Measurements from ENCODE around the gene ATP13A3. TPM values are rescaled to one million over a fixed set of nuclear protein-coding genes. Genes with fewer than 3 reads are reported as not detected.
A peak's percentile ranks its signal among the peaks of the same experiment; 100 is the strongest.
"Not testable (repeated sequence)": the region's sequence is repeated elsewhere in the genome, so short reads cannot be mapped to it uniquely, and the experiment has no call there.

The ATP13A3 gene
- total RNA-seq, 2 donors from 2014 or later = 95.1 to 110 TPM

DNA sequence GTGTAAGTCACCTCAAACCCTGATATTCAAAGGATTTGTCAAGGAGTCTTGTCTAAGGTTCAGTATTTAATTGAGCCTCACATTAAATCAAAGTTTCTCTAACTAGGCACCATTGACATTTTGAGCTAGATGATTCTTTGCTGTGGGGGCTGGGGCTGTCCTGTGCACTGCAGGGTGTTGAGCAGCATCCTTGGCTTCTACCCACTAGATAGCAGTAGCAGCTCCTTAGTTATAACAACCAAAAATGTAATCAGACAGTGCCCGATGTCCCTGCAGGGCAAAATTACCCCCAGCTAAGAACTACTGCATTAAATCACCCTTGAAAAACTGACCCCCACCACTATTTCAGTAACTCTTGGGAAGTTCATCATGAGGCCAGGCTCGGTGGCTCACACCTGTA lies 17.3 kb upstream of the ATP13A3 start:
- intact Hi-C loops (cut with DNase I, micrococcal nuclease) = no loop called here
- no peak for ATAC-seq
- DNase-seq = no peak

DNA sequence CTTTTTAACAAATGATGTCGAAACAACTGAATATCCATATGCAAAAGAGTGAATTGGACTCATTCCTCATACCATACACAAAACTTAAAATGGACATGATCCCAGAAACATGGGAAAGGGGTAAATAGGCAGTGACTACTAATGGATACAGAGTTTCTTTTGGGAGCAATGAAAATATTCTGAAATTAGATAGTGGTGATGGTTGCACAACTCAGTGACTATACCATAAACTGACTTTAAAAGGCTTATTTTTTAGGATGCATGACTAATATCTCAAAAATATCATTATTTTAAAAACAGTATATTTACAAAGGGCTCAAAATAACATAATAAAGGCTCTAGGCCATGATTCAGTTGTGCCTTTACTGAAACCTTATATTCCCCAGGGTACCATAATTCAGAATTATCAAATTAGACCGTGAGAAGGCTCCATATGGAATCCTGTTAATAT lies 16.3 kb upstream of the ATP13A3 start:
- intact Hi-C loops (cut with DNase I, micrococcal nuclease) = no loop called here
- DNase-seq (no peak), ATAC-seq (no peak)

DNA sequence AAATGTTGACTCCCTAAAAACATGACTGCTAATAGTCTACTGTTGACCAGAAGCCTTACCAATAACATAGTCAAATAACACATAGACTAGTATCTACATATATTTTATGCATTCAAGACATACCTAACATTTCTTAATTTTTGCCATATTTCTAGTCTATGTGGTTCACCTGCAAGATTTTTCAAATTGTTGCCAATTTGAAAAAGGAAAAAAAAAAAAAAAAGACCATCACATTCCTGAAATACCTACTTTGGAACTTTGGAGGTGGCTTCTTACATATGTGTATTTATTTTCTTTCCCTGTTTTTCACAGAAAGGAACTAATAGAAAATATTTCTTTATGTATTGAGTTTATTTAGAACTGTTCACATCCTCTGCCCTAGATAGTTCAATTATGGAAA lies 13.4 kb upstream of the ATP13A3 start:
- no peak for DNase-seq
- intact Hi-C loops (cut with DNase I, micrococcal nuclease) = no loop called here
- ATAC-seq = no peak

DNA sequence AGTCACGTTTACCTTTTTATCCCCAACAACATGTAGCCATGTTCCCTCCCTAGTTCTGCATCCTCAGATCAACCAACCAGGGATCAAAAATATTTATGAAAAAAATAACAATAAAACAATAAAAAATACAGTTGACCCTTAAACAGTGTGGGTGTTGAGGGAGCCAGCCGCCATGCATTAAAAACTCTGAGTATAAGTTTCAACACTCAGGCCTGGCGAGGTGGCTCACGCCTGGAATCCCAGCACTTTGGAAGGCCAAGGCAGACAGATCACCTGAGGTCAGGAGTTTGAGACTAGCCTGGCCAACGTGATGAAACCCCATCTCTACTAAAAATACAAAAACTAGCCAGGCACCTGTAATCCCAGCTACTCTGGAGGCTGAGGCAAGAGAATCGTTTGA lies 12.7 kb upstream of the ATP13A3 start:
- intact Hi-C loops (cut with DNase I, micrococcal nuclease); ATAC-seq; DNase-seq: not testable (repeated sequence)

DNA sequence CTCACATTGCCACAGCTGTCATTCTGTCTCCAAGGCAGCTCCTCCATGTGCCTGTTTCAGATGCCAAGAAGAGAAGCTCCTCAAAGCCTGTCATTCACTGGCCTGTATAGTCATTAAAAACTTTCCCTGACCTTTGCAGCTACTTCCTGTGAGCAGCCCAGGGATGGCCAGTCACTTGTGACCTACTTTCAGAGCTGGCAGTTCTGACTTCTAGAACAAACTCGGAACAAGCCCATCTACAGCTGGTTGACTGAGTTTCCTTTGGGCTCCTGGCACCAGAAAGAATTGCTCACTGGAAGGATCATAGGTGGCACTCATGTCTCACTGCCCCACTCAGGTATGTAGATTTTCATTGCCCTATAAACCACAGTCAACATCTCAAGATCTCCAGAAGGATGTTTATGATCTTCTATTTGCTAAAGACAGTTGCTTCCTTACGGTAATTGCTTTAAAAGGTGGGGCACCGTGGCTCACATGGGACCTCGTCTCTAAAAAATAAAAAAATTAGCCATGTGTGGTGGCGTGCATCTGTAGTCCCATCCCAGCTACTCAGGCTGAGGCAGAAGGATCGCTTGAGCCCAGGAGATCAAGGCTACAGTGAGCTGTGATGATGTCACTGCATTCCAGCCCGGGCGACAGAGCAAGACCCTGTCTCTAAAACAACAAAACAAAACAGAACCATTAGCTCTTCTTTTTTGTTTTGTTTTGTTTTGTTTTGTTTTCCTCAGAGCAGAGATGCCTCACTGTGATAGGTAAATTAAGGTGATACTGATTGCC lies 11.2 kb upstream of the ATP13A3 start:
- ATAC-seq (peak; percentile 93), DNase-seq (peak; percentile 34 to 61)
- intact Hi-C loops (cut with DNase I, micrococcal nuclease) = no loop called here

DNA sequence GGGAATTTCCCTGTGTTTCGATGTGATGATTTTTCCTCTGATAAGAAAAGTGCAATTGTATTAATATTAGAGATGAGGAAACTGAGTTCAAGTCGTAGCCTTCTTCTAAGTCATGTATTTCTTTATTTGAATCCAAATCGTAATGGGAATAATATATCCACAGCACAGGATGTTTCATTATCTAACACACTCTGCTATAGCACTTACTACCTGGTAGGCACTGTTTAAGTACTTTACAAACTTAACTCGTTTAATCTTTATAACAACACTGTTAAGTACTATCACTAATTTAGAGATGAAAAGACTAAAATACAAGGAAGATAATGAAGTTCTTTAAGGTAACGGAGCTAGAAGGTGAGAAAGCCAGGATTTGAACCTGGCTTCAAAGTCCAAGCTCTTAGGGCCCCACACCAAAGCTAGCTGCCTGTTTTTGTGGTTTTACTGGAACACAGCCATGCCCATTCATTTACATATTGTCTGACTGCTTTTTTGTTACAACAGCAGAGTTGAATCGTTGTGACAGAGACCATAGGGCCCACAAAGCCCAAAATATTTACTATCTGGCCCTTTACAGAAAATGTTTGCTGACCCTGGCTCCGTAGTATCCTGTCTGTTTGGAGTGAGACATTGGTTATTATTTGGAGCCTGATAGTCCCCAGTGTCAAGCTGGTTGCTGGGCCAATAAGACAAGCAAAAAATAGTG lies 9.6 kb upstream of the ATP13A3 start:
- intact Hi-C loops (cut with DNase I, micrococcal nuclease) = no loop called here
- ATAC-seq (peak; percentile 41), DNase-seq (no peak)

DNA sequence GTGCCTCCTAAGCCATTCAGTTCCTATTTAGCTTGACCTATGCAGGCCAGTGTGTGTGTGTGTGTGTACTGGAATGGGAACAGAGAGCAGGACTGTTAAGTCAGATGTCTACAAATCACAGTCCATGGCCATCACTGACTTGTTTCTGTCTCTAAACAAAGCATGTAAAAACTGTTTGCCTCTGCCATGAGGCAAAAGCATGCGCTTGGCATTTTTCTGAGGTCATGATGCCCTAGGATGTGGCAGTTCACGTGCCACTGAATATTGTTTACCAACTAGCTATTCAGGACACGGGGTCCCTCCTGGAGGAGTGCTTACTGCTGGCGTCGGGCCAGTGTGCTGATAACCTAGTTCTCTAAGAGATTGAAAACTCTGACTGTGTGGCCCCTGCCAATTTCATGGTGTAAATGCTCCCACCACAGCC lies 8.2 kb upstream of the ATP13A3 start:
- ATAC-seq (no peak), DNase-seq (no peak)
- intact Hi-C loops (cut with DNase I, micrococcal nuclease) = no loop called here

DNA sequence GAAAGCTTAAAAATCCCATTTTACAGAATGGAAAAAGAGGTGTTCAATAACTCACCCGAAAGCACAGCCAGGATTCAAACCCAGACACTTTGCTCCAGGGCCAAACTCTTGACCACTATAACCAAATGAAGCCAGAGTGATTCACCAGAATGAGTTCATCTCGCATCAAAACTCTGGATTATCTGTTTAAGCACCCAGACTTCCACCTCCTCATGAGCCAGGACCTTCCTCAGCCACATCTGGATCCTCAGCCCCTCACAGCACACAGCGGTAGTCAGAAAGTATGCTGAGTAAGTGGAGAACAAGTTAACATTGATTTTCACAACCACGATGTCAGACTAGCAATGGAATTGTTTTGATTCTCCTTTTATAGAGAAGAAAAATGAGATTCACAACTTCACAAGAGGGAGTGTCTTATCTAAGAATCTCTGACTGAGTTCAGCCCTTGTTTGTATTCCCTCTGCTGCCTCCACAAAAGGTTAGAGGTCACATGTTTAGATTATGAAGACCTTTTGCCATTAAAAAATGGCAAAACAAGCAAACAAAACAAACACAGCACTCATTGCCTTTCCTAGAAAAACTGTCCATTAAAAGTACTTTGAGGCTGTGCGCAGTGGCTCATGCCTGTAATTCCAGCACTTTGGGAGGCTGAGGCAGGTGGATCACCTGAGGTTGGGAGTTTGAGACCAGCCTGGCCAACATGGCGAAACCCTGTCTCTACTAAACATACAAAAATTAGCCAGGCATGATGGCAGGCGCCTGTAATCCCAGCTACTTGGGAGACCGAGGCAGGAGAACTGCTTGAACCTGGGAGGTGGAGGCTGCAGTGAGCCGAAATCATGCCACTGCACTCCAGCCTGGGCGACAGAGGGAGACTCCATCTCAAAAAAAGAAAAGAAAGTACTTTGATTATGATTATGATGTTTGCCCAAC lies 7.5 kb upstream of the ATP13A3 start:
- ATAC-seq = peak; percentile 19
- intact Hi-C loops (cut with DNase I, micrococcal nuclease); DNase-seq: not testable (repeated sequence)

DNA sequence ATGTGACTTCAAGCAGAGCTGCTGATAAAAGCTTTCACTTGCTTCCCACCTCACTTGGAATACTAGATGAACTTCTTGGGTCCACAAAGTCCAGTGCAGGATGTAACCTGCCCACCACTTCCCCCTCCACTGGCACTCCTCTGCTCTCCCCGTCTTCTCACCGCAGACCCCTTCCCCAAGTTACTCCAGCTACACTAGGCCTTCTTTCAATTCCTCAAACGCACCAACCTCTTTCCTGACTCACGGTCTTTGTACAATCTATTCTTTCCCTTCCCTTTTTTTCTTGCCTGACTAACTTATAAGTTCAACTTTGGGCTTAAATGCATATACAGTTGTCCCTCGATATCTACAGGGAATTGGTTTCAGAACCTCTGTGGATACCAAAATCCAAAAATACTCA lies 5.2 kb upstream of the ATP13A3 start:
- intact Hi-C loops (cut with DNase I, micrococcal nuclease) = no loop called here

DNA sequence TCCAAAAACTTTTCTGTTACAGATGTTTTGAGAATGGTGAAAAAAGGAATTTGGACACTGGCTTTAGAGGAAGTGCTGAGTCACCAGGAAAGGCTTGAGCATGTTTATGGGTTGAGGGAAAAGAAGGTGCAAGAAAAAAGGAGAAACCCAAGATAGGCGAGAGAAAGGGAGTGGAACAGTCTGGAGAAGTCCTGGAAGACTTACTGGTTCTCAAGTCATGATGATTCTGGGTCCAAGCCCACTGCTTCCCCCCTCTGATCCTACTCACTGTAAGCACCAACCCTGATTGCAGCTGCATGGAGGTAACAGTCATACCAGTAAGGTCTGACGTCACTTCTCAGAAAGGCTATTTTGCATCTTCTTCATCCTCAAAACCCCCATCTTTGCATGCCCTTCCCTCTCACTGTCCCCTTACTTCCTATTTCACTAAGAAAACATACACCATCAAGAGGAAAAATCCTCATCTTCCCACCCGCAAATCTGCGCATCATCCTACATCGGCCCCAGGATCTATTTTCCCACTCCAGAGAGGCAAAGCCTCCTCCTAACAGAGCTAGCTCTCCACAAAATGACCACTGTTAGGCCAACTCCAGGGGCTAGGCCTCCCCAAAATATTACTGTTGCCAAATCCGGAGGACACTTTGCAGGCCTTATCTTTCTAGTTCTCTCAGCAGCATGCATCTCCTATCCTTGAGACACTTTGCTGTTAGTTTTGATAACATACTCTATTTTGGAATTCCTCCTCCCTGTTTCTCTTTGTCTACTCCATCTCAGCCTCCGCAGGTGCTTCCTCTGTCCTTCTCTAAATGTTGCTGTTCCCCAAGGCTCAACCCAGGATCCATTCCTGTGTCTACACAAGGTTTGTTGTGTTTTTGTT lies 3.2 kb upstream of the ATP13A3 start:
- intact Hi-C loops (cut with DNase I, micrococcal nuclease) = no loop called here
- DNase-seq (no peak), ATAC-seq (no peak)

More for the DNA sequence above, 5.2 kb upstream of the ATP13A3 start:
- ATAC-seq (no peak), DNase-seq (no peak)

DNA sequence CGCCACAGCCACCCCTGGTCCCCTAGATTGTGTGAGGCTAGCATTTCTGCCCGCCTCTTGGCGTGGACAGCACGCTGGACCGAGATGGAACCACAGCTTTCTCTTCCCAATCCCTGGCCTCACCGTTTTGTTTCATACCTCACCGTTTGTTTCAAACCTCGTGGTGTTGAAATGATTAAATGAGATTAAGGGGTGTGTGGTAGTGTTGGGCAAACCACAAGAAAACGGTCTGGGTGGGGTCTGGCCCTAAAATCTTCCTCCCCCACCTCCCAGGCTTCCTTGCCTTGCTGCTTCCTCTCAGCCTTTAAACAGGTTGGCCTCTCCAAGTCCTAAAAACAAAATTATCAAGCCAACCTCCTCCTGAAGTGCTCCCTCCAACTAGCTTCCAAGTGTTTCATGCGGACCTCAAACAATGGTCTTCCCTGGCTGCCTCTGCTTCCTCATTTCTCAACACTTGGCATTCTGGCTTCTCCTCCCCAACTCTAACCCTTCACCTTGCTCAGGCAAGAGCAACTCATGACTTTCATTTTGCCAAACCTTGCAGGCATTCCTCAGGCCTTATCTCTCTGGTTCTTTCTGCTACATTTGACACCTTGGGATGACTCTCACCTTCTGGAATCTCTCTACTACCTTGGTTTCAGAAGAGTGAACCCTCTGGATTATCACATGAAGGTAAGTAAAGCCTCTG lies 1.4 kb upstream of the ATP13A3 start:
- DNase-seq (no peak), ATAC-seq (no peak)
- intact Hi-C loops (cut with DNase I, micrococcal nuclease) = no loop called here

DNA sequence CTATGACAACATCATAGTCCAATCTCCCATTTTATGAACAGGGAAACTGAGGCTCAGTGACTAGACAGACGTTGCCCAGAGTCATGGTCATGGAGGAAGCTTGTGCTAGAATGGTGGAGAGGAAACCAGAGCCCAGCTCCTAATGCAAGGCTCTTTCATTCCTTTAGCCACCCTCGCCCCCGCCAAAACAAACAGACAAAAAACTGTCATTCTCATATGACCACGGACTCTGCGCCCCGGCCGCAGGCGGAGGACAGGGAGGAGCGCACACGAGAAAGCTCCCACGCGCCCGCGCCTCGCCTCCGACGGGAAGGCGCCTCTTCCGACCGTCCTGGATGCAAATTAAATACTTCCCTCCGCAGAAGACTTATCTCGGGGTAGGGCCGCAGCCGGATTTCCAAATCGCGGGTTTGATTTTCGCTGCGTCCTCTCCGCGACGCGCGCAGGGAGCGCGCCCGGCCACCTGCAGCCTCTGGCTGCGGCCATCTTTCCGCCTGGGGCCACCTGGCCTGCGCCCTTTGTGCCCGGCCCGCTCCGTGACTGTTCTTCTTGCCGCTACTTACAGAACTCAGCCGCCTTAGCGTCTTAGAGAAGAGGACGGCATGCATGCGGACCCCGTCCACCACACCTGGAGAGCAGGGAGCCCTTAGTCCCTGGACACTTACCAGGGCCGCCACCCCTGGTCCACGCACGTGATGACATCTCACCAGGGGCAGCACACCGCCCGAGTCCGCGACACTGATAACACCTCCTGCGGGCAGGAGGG lies 670 bp upstream of the ATP13A3 start:
- ATAC-seq (peak; percentile 26), DNase-seq (peak; percentile 54 to 60)
- intact Hi-C loops (cut with DNase I, micrococcal nuclease) = no loop called here

DNA sequence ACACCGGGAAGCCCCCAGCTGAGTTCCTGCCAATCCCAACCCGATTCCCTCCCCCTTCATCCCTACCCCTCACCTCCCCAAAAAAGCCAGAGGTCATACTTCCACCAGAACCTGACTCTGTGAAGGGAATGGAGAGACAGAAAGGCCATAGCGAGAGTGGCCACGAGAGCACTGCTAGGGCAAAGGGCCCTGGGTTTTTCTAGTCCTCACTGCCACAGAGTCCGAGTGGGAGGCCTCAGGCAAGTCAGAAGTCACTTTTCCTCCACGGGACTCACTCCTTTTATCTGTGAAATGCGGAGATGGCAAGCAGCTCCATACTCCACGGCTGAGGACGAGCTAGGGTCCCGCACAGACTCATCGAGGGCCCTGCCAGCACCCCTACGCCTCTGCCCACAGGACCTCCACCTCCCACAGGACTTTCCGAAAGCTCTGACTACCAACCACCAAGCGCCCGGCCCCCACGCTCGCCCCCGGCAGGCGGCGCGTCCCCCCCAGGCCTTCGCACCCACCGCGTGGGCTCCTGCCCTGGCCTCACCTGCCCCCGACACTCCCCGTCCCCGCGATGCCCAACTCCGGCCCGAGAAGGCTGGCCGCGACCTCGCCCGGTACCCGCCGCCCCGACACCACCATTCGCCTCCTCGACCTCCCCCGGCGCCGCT lies 792 bp downstream of the ATP13A3 start:
- peak; percentile 29 for ATAC-seq
- peak; percentile 36 to 64 for DNase-seq
- intact Hi-C loops (cut with DNase I, micrococcal nuclease) = no loop called here

DNA sequence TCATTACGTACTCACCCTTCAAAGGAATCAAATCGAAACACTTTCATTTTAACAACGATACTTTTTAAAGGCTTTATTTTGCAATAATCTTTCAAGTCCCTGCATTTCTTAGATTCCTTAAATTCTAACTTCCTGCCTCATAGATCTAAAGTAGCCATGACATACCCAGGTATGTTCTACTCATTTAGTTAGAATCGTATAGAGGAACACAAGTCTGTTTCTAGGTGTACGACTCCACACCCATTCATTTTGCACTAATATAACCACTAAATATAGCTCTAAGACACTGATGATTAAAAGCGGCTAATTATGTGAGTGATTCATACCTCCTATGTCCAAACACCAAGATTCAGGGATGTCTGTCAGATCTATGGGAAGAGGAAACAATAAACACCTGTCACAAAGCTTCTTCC lies 1.3 kb downstream of the ATP13A3 start:
- intact Hi-C loops (cut with DNase I, micrococcal nuclease) = no loop called here
- DNase-seq (no peak), ATAC-seq (no peak)

DNA sequence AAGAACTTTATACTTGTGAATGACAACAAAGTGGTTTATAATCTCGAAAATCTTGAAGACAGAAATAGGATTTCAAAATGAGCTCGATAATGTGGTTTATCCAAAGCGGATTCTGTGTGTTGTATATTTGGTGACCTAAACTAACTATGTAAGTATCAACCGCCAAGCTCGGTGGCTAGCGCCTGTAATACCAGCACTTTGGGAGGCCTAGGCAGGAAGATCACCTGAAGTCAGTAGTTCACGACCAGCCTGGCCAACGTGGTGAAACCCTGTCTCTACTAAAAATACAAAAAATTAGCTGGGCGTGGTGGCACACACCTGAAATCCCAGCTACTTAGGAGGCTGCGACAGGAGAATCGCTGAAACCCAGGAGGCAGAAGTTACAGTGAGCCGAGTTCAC lies 2.2 kb downstream of the ATP13A3 start:
- intact Hi-C loops (cut with DNase I, micrococcal nuclease) = no loop called here
- DNase-seq (no peak), ATAC-seq (no peak)

DNA sequence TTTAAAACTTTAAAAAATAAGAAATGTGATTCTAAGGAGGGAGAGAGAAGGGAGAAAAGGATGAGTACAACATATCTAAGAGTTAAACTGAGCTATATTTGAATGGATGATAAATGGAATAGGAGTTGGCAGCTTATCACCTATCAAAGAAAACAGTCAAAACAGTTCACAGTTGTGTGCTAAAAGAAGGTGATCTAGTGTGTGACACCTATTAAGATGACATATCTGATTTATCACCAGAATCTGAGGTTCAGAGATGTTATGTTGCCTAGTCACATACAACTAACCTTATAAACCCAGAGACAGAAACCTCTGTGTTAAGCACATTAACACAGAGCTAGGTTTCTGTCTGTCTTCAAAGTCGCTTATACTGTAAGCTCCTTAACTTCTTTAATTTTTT lies 3.0 kb downstream of the ATP13A3 start:
- intact Hi-C loops (cut with DNase I, micrococcal nuclease) = no loop called here
- no peak for ATAC-seq
- no peak for DNase-seq

DNA sequence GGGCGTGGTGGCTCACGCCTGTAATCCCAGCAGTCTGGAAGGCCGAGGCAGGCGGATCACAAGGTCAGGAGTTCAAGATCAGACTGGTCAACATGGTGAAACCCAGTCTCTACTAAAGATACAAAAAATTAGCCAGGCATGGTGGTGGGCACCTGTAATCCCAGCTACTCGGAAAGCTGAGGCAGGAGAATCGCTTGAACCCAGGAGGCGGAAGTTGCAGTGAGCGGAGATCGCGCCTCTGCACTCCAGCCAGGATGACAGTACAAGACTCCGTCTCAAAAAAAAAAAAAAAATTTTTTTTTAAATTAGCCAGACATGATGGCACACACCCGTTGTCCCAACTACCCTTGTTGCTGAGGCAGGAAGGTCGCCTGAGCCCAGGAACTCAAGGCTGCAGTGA lies 4.0 kb downstream of the ATP13A3 start:
- not testable (repeated sequence) for ATAC-seq, DNase-seq

More for the DNA sequence above, 4.0 kb downstream of the ATP13A3 start:
- intact Hi-C loops (cut with DNase I, micrococcal nuclease) = not testable (repeated sequence)
